Measurements from ENCODE around the gene DLEC1. TPM values are rescaled to one million over a fixed set of nuclear protein-coding genes. Genes with fewer than 3 reads are reported as not detected.

Gene DLEC1
- polyA plus RNA-seq, 1 donor from 2014 or later, result 0.25 TPM

GRCh38 chr3:38121451-38121831 is 82.4 kb downstream of the DLEC1 start:
- Histone ChIP-seq H3K27me3 (ENCODE audit: insufficient read depth, low read depth, low read length) (no peaks in the 10 kb centered on the region), H3K4me2 (ENCODE audit: low read length) (no peak overlapping the region), H3K27ac (ENCODE audit: low read length) (no peak overlapping the region), H3K36me3 (ENCODE audit: insufficient read depth, low read length) (peaks cover 5% of the 10 kb centered on the region), H3F3A (ENCODE audit: insufficient read depth, low read length, poor library complexity, severe bottlenecking) (no peaks in the 10 kb centered on the region), H3K9me2 (ENCODE audit: insufficient read depth, low read length) (no peaks in the 10 kb centered on the region), H3K9me3 (ENCODE audit: low read length) (no peaks in the 10 kb centered on the region), H3K9ac (ENCODE audit: low read length) (no peak overlapping the region), H3K4me3 (ENCODE audit: low read length) (no peak overlapping the region), H3K79me2 (replicated peaks; ENCODE audit: insufficient read depth, low read length) (no peaks in the 10 kb centered on the region), H4K20me1 (ENCODE audit: insufficient read depth) (no peaks in the 10 kb centered on the region), H2AFZ (ENCODE audit: low read depth, low read length) (no peak overlapping the region)
- TF ChIP-seq SMC3 (conservative IDR thresholded peaks at IDR 0.05; ENCODE audit: poor library complexity) (no peak), MXI1 (conservative IDR thresholded peaks at IDR 0.05; ENCODE audit: poor library complexity, severe bottlenecking) (no peak), TAF1 (IDR thresholded peaks at IDR 0.05; ENCODE audit: low read depth) (no peak), RAD21 (conservative IDR thresholded peaks at IDR 0.05) (no peak), REST (IDR thresholded peaks at IDR 0.05; ENCODE audit: borderline replicate concordance) (no peak), CTCF (IDR thresholded peaks at IDR 0.05; ENCODE audit: poor library complexity, severe bottlenecking) (no peak), EZH2 (IDR thresholded peaks at IDR 0.05; ENCODE audit: borderline replicate concordance, insufficient read depth, low read length, poor library complexity, severe bottlenecking) (no peak), POLR2AphosphoS5 (IDR thresholded peaks at IDR 0.05) (no peak), EP300 (conservative IDR thresholded peaks at IDR 0.05; ENCODE audit: poor library complexity, severe bottlenecking) (no peak)

GRCh38 chr3:38121832-38122461 is 82.9 kb downstream of the DLEC1 start:
- no peaks in the 10 kb centered on the region for H3K9me3 ChIP-seq (ENCODE audit: low read length)
- H3K4me2 ChIP-seq (ENCODE audit: low read length), result no peak overlapping the region
- no peak overlapping the region for H3K4me3 ChIP-seq (ENCODE audit: low read length)
- H3K27me3 ChIP-seq (ENCODE audit: insufficient read depth, low read depth, low read length), result no peaks in the 10 kb centered on the region
- no peaks in the 10 kb centered on the region for H3F3A ChIP-seq (ENCODE audit: insufficient read depth, low read length, poor library complexity, severe bottlenecking)
- no peak overlapping the region for H3K27ac ChIP-seq (ENCODE audit: low read length)
- H4K20me1 ChIP-seq (ENCODE audit: insufficient read depth), result no peaks in the 10 kb centered on the region
- TF ChIP-seq TAF1 (IDR thresholded peaks at IDR 0.05; ENCODE audit: low read depth) (no peak), EP300 (conservative IDR thresholded peaks at IDR 0.05; ENCODE audit: poor library complexity, severe bottlenecking) (no peak), CTCF (IDR thresholded peaks at IDR 0.05; ENCODE audit: poor library complexity, severe bottlenecking) (no peak), MXI1 (conservative IDR thresholded peaks at IDR 0.05; ENCODE audit: poor library complexity, severe bottlenecking) (no peak), REST (IDR thresholded peaks at IDR 0.05; ENCODE audit: borderline replicate concordance) (no peak), RAD21 (conservative IDR thresholded peaks at IDR 0.05) (no peak), POLR2AphosphoS5 (IDR thresholded peaks at IDR 0.05) (no peak), SMC3 (conservative IDR thresholded peaks at IDR 0.05; ENCODE audit: poor library complexity) (no peak), EZH2 (IDR thresholded peaks at IDR 0.05; ENCODE audit: borderline replicate concordance, insufficient read depth, low read length, poor library complexity, severe bottlenecking) (no peak)
- H3K36me3 ChIP-seq (ENCODE audit: insufficient read depth, low read length), result peaks cover 5% of the 10 kb centered on the region
- no peaks in the 10 kb centered on the region for H3K79me2 ChIP-seq (replicated peaks; ENCODE audit: insufficient read depth, low read length)
- H3K9me2 ChIP-seq (ENCODE audit: insufficient read depth, low read length), result no peaks in the 10 kb centered on the region
- no peak overlapping the region for H2AFZ ChIP-seq (ENCODE audit: low read depth, low read length)
- H3K9ac ChIP-seq (ENCODE audit: low read length), result no peak overlapping the region
